ENCODE measurements around the gene ERCC2. TPM values are rescaled to one million over a fixed set of nuclear protein-coding genes. Genes with fewer than 3 reads are reported as not detected.

The ERCC2 gene
- total and polyA plus RNA-seq, 2 experiments from 2014 or later = 33.3 to 81.1 TPM

GRCh38 chr19:45413497-45413896 is 43.1 kb upstream of the ERCC2 start:
- Histone ChIP-seq H3K27ac (ENCODE audit: low read depth) (no peak overlapping the region), H3K4me2 (no peak overlapping the region), H3F3A (replicated peaks; ENCODE audit: low read depth) (0 out of 2 replicates have a peak, but pooled peaks cover 6% of the 10 kb centered on the region), H2AFZ (no peak overlapping the region), H3K4me3 (no peak overlapping the region), H3K79me2 (replicated peaks; ENCODE audit: insufficient read depth) (no peaks in the 10 kb centered on the region), H3K27me3 (ENCODE audit: insufficient read depth) (no peaks in the 10 kb centered on the region), H3K36me3 (ENCODE audit: insufficient read depth) (no peaks in the 10 kb centered on the region), H3K4me1 (ENCODE audit: insufficient read depth) (no peaks in the 10 kb centered on the region), H3K9me2 (ENCODE audit: insufficient read depth) (no peaks in the 10 kb centered on the region), H4K20me1 (replicated peaks; ENCODE audit: insufficient read depth) (peaks cover 2% of the 10 kb centered on the region; the same call in 1 of the 2 replicates)
- no peak overlapping the region for H3K27ac Mint-ChIP-seq
- TF ChIP-seq NANOG (IDR thresholded peaks at IDR 0.05; ENCODE audit: borderline replicate concordance) (no peak), EZH2 (IDR thresholded peaks at IDR 0.05; ENCODE audit: low read depth, unreplicated experiment) (no peak), CTCF (conservative IDR thresholded peaks at IDR 0.05; ENCODE audit: low read depth in 2 of 2) (no peak), REST (IDR thresholded peaks at IDR 0.05; ENCODE audit: unreplicated experiment) (no peak), CREB1 (CRISPR knock-in tag; IDR thresholded peaks at IDR 0.05; ENCODE audit: low read depth) (no peak), ETS1 (IDR thresholded peaks at IDR 0.05) (no peak), EZH2phosphoT487 (IDR thresholded peaks at IDR 0.05; ENCODE audit: unreplicated experiment) (no peak), ZNF114 (CRISPR knock-in tag; IDR thresholded peaks at IDR 0.05) (no peak), STAT1 (IDR thresholded peaks at IDR 0.05; ENCODE audit: unreplicated experiment) (no peak), JUNB (IDR thresholded peaks at IDR 0.05; ENCODE audit: unreplicated experiment) (no peak), POLR2AphosphoS5 (IDR thresholded peaks at IDR 0.05; ENCODE audit: low read depth) (no peak), ZNF462 (CRISPR knock-in tag; IDR thresholded peaks at IDR 0.05) (no peak), ZNF331 (CRISPR knock-in tag; IDR thresholded peaks at IDR 0.05; ENCODE audit: low read depth) (no peak)
- ATAC-seq = no peak
- H3K4me1 Mint-ChIP-seq = no peaks in the 10 kb centered on the region; the same call in 2 of the 3 replicates
- peaks cover 69% of the 10 kb centered on the region for H3K36me3 Mint-ChIP-seq (ENCODE audit: low read depth)
- H3K9me3 Mint-ChIP-seq = no peaks in the 10 kb centered on the region; the same call in 2 of the 3 replicates
- H3K27me3 Mint-ChIP-seq (ENCODE audit: insufficient read depth, low read depth, poor library complexity) = peaks cover 23% of the 10 kb centered on the region
- no peak overlapping the region for H3K4me3 Mint-ChIP-seq
- DNase-seq (ENCODE audit: low spot score) = no peak

Data from GM23338 (cell line).